ENCODE measurements around the gene NEK2.

DNA sequence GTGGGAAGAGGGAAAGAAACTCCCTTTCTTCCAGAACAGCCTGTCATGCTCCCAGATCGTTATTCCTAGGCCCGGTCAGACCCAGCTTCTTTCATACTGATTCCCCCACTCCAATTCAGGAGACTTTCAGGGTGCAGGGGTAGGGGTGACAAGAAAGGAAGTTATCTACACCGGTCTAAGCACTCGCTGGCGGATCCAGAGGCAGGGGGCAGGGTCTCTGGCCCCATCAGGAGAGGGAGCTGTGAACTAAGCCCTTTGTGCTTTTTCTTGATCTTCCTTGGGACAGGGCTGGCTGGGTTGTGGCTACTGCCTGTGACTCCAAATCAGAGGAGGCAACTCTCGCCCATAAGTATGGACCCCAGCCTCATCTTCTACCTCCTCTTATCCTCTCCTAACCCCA is 44.3 kb downstream of the NEK2 start:
- no peak for TF ChIP-seq ZFP30 (CRISPR knock-in tag; IDR thresholded peaks at IDR 0.05)
- TF ChIP-seq, protein P1, sequence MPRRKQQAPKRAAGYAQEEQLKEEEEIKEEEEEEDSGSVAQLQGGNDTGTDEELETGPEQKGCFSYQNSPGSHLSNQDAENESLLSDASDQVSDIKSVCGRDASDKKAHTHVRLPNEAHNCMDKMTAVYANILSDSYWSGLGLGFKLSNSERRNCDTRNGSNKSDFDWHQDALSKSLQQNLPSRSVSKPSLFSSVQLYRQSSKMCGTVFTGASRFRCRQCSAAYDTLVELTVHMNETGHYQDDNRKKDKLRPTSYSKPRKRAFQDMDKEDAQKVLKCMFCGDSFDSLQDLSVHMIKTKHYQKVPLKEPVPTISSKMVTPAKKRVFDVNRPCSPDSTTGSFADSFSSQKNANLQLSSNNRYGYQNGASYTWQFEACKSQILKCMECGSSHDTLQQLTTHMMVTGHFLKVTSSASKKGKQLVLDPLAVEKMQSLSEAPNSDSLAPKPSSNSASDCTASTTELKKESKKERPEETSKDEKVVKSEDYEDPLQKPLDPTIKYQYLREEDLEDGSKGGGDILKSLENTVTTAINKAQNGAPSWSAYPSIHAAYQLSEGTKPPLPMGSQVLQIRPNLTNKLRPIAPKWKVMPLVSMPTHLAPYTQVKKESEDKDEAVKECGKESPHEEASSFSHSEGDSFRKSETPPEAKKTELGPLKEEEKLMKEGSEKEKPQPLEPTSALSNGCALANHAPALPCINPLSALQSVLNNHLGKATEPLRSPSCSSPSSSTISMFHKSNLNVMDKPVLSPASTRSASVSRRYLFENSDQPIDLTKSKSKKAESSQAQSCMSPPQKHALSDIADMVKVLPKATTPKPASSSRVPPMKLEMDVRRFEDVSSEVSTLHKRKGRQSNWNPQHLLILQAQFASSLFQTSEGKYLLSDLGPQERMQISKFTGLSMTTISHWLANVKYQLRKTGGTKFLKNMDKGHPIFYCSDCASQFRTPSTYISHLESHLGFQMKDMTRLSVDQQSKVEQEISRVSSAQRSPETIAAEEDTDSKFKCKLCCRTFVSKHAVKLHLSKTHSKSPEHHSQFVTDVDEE (CRISPR knock-in tag; IDR thresholded peaks at IDR 0.05), result no peak
- TF ChIP-seq, protein P2, sequence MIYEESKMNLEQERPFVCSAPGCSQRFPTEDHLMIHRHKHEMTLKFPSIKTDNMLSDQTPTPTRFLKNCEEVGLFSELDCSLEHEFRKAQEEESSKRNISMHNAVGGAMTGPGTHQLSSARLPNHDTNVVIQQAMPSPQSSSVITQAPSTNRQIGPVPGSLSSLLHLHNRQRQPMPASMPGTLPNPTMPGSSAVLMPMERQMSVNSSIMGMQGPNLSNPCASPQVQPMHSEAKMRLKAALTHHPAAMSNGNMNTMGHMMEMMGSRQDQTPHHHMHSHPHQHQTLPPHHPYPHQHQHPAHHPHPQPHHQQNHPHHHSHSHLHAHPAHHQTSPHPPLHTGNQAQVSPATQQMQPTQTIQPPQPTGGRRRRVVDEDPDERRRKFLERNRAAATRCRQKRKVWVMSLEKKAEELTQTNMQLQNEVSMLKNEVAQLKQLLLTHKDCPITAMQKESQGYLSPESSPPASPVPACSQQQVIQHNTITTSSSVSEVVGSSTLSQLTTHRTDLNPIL (CRISPR knock-in tag; IDR thresholded peaks at IDR 0.05; ENCODE audit: low read depth), result no peak
- TF ChIP-seq, protein P3, sequence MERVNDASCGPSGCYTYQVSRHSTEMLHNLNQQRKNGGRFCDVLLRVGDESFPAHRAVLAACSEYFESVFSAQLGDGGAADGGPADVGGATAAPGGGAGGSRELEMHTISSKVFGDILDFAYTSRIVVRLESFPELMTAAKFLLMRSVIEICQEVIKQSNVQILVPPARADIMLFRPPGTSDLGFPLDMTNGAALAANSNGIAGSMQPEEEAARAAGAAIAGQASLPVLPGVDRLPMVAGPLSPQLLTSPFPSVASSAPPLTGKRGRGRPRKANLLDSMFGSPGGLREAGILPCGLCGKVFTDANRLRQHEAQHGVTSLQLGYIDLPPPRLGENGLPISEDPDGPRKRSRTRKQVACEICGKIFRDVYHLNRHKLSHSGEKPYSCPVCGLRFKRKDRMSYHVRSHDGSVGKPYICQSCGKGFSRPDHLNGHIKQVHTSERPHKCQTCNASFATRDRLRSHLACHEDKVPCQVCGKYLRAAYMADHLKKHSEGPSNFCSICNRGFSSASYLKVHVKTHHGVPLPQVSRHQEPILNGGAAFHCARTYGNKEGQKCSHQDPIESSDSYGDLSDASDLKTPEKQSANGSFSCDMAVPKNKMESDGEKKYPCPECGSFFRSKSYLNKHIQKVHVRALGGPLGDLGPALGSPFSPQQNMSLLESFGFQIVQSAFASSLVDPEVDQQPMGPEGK (CRISPR knock-in tag; IDR thresholded peaks at IDR 0.05; ENCODE audit: borderline replicate concordance), result no peak
- TF ChIP-seq, protein P4, sequence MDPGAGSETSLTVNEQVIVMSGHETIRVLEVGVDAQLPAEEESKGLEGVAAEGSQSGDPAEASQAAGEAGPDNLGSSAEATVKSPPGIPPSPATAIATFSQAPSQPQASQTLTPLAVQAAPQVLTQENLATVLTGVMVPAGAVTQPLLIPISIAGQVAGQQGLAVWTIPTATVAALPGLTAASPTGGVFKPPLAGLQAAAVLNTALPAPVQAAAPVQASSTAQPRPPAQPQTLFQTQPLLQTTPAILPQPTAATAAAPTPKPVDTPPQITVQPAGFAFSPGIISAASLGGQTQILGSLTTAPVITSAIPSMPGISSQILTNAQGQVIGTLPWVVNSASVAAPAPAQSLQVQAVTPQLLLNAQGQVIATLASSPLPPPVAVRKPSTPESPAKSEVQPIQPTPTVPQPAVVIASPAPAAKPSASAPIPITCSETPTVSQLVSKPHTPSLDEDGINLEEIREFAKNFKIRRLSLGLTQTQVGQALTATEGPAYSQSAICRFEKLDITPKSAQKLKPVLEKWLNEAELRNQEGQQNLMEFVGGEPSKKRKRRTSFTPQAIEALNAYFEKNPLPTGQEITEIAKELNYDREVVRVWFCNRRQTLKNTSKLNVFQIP (CRISPR knock-in tag; IDR thresholded peaks at IDR 0.05; ENCODE audit: borderline replicate concordance, low read depth), result no peak

Data from SK-N-SH treated with all-trans-retinoic acid at 6 μM for 48 hours (cell line).